ENCODE measurements around the gene ZNF622.

DNA sequence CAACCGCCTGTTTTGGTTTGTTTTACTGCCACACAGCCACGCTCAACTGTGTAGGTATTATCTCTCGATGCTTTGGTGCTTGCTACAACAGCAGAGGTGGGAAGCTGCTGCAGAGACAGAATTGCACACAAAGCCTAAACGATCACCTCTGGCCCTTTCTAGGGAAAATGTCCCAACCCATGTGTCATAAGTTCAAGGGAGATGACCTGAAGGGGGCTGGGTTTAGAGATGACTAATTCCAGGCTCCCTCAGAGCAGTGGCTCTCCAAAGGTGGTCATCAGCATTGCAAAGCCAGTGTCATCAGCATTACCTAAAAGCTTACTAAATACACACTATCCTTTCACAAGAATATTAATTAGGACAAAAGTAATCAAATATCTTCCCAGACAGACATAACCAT is 10.9 kb downstream of the ZNF622 start:
- TF ChIP-seq ZNF777 (tag by site-specific recombination; IDR thresholded peaks at IDR 0.05; ENCODE audit: borderline replicate concordance) (no peak), SCRT2 (tag by site-specific recombination; IDR thresholded peaks at IDR 0.05) (no peak), ZNF548 (tag by site-specific recombination; IDR thresholded peaks at IDR 0.05) (no peak), ZNF677 (tag by site-specific recombination; IDR thresholded peaks at IDR 0.05) (no peak)
- TF ChIP-seq, protein P1, sequence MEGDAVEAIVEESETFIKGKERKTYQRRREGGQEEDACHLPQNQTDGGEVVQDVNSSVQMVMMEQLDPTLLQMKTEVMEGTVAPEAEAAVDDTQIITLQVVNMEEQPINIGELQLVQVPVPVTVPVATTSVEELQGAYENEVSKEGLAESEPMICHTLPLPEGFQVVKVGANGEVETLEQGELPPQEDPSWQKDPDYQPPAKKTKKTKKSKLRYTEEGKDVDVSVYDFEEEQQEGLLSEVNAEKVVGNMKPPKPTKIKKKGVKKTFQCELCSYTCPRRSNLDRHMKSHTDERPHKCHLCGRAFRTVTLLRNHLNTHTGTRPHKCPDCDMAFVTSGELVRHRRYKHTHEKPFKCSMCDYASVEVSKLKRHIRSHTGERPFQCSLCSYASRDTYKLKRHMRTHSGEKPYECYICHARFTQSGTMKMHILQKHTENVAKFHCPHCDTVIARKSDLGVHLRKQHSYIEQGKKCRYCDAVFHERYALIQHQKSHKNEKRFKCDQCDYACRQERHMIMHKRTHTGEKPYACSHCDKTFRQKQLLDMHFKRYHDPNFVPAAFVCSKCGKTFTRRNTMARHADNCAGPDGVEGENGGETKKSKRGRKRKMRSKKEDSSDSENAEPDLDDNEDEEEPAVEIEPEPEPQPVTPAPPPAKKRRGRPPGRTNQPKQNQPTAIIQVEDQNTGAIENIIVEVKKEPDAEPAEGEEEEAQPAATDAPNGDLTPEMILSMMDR (tag by site-specific recombination; IDR thresholded peaks at IDR 0.05): no peak
- TF ChIP-seq, protein P2, sequence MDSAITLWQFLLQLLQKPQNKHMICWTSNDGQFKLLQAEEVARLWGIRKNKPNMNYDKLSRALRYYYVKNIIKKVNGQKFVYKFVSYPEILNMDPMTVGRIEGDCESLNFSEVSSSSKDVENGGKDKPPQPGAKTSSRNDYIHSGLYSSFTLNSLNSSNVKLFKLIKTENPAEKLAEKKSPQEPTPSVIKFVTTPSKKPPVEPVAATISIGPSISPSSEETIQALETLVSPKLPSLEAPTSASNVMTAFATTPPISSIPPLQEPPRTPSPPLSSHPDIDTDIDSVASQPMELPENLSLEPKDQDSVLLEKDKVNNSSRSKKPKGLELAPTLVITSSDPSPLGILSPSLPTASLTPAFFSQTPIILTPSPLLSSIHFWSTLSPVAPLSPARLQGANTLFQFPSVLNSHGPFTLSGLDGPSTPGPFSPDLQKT (IDR thresholded peaks at IDR 0.05; ENCODE audit: borderline replicate concordance, low read depth, low read length): no peak

Data from HEK293 (cell line).